ENCODE measurements around the gene AK9.
"Not testable (repeated sequence)": the region's sequence is repeated elsewhere in the genome, so short reads cannot be mapped to it uniquely, and the experiment has no call there.

The AK9 gene

DNA sequence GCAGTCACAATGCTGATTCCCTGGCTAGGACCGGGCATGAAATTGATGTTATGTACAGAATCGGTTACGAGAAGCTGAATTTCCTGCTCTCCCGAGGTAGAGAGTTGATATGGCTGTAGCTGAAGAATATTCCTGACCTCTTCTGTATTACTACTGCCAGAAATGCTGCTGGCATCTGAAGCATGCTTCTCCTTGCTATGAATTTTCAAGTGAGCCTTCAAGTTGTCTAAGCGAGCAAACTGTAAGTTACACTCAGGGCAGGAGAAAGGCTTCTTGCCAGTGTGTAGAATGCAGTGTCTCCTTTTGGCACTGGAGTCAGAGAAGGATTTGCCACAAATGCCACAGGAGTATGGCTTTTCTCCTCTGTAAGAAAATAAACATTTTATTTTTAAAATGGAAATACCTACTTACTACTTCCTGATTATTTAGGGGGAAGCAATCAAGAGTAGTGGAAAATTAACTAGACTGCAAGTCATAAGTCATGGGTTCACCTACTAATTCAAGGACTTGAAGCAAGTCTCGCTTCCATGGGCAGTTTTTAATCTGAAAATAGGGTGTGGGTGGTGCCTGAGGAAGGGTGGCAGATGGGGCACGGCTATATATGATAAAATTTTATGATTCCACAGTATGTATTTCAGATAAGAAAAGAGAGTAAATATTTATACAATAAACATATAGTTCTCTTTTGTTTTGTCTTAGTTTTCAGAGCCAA is 224.6 kb downstream of the AK9 start:
- POLR2A ChIA-PET: interaction anchor here (1.1 to 1.5 kb wide), 2 partner anchors 10 to 14 kb away, joined by 3 to 6 read pairs; partner anchors contain the start of gene MICAL1
- CTCF ChIA-PET: no interaction called here
- no peak for TF ChIP-seq NFRKB (IDR thresholded peaks at IDR 0.05)
- no peak for TF ChIP-seq HDGF (IDR thresholded peaks at IDR 0.05; ENCODE audit: borderline replicate concordance)
- no peak for TF ChIP-seq FOXK2 (IDR thresholded peaks at IDR 0.05)
- no peak for TF ChIP-seq LEF1 (IDR thresholded peaks at IDR 0.05; ENCODE audit: borderline replicate concordance)
- no peak for TF ChIP-seq FOXA1 (IDR thresholded peaks at IDR 0.05)
- no peak for TF ChIP-seq L3MBTL2 (conservative IDR thresholded peaks at IDR 0.05)
- TF ChIP-seq SUZ12 (IDR thresholded peaks at IDR 0.05): no peak
- TF ChIP-seq ELF4 (IDR thresholded peaks at IDR 0.05): no peak
- no peak for TF ChIP-seq BHLHE40 (IDR thresholded peaks at IDR 0.05; ENCODE audit: borderline replicate concordance)
- DNase-seq (ENCODE audit: extremely low spot score): no peak

DNA sequence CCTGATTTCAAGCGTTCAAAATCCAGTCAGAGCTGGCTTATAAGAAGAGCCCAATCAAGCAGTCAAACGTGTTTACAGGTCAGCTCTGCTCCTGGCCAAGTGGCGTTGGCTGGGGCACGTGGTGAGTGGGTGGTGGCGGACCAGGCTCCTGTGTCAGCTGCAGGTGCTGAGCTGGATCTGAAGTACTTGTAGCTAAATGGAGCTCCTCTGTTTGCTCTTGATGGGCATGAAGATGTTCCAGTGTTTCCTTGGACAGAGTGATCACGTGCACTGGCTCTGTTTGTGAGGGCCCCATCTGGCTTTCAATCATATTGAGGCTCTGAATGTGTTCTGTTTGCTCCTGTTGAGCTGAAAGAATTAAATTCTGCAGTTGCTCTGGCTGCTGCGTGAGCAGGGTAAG is 225.2 kb downstream of the AK9 start:
- ChIA-PET CTCF (interaction anchor here (0.6 kb wide), 1 partner anchor 1576 kb away, joined by 7 read pairs; no protein-coding TSS in a partner anchor), POLR2A (interaction anchor here (1.1 to 1.5 kb wide), 2 partner anchors 9 to 14 kb away, joined by 3 to 6 read pairs; partner anchors contain the start of gene MICAL1)
- no peak for TF ChIP-seq HDGF (IDR thresholded peaks at IDR 0.05; ENCODE audit: borderline replicate concordance)
- no peak for TF ChIP-seq ELF4 (IDR thresholded peaks at IDR 0.05)
- TF ChIP-seq NFRKB (IDR thresholded peaks at IDR 0.05): no peak
- TF ChIP-seq ARNT (IDR thresholded peaks at IDR 0.05): no peak
- TF ChIP-seq TARDBP (IDR thresholded peaks at IDR 0.05): no peak
- TF ChIP-seq FOXK2 (IDR thresholded peaks at IDR 0.05): no peak
- no peak for TF ChIP-seq BHLHE40 (IDR thresholded peaks at IDR 0.05; ENCODE audit: borderline replicate concordance)
- TF ChIP-seq SP1 (IDR thresholded peaks at IDR 0.05): no peak
- TF ChIP-seq SUZ12 (IDR thresholded peaks at IDR 0.05): no peak
- no peak for TF ChIP-seq L3MBTL2 (conservative IDR thresholded peaks at IDR 0.05)
- no peak for TF ChIP-seq LEF1 (IDR thresholded peaks at IDR 0.05; ENCODE audit: borderline replicate concordance)
- TF ChIP-seq, protein P1, sequence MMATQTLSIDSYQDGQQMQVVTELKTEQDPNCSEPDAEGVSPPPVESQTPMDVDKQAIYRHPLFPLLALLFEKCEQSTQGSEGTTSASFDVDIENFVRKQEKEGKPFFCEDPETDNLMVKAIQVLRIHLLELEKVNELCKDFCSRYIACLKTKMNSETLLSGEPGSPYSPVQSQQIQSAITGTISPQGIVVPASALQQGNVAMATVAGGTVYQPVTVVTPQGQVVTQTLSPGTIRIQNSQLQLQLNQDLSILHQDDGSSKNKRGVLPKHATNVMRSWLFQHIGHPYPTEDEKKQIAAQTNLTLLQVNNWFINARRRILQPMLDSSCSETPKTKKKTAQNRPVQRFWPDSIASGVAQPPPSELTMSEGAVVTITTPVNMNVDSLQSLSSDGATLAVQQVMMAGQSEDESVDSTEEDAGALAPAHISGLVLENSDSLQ (IDR thresholded peaks at IDR 0.05): no peak
- no peak for TF ChIP-seq ZNF384 (IDR thresholded peaks at IDR 0.05)
- no peak for TF ChIP-seq CTBP1 (IDR thresholded peaks at IDR 0.05; ENCODE audit: borderline replicate concordance)
- no peak for TF ChIP-seq FOXA1 (IDR thresholded peaks at IDR 0.05)
- TF ChIP-seq FOXM1 (IDR thresholded peaks at IDR 0.05; ENCODE audit: borderline replicate concordance): no peak
- DNase-seq (ENCODE audit: extremely low spot score): no peak

DNA sequence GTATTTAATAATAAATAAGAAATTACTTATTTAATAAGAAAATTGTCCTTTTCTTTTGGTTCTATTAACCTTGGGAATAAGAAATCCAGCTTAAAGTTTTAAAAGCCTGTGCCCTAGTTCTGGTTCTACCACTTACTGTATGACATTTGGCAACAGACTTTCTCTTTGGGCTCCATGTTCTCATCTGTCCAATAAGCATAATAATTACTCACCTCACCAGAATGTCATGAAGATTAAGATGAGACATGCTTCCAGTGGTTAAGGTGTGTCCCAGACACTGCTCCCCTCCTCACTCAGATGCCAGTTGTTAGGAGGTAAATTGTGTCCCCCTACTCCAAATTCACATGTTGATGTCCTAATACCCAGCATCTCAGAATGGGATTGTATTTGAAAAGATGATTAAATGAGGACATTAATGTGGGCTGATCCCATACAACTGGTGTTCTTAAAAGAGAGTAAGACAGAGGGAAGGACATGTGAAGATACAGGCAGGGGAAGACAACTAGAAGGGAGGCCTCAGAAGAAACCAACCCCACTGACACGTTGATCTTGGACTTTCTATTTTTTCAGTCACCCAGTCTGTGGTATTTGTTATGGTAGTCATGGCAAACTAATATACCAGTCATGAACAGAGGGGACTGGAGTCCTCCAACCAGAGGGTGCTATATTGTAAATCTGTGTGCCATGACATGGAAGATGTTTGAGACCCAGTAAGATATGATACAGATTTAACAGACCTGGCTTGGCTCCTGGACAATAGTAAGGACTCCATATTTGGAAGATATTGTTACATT is 229.1 kb downstream of the AK9 start:
- TF ChIP-seq ARNT (IDR thresholded peaks at IDR 0.05) (no peak), NFRKB (IDR thresholded peaks at IDR 0.05) (no peak), HDGF (IDR thresholded peaks at IDR 0.05; ENCODE audit: borderline replicate concordance) (no peak), FOXA1 (IDR thresholded peaks at IDR 0.05) (no peak), FOXK2 (IDR thresholded peaks at IDR 0.05) (no peak), BHLHE40 (IDR thresholded peaks at IDR 0.05; ENCODE audit: borderline replicate concordance) (no peak), CTBP1 (IDR thresholded peaks at IDR 0.05; ENCODE audit: borderline replicate concordance) (no peak), FOXM1 (IDR thresholded peaks at IDR 0.05; ENCODE audit: borderline replicate concordance) (no peak), ELF4 (IDR thresholded peaks at IDR 0.05) (no peak), L3MBTL2 (conservative IDR thresholded peaks at IDR 0.05) (no peak), ZNF384 (IDR thresholded peaks at IDR 0.05) (no peak), SP1 (IDR thresholded peaks at IDR 0.05) (no peak)
- TF ChIP-seq, protein P1 (IDR thresholded peaks at IDR 0.05): no peak
- no peak for DNase-seq (ENCODE audit: extremely low spot score)
- CTCF ChIA-PET: no interaction called here
- POLR2A ChIA-PET: no interaction called here

DNA sequence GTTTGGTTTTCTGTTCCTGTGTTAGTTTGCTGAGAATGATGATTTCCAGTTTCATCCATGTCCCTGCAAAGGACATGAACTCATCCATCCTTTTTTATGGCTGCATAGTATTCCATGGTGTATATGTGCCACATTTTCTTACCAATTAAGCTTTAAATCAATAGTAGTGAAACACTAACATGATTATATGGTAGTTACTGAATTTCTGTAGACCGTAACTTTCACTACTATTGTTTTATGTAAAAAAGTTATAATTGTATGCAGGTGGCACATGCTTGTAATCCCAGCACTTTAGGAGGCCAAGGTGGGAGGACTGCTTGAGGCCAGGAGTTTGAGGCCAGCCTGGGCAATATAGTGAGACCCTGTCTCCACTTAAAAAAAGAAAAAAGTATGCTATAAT is 229.8 kb downstream of the AK9 start:
- CTCF ChIA-PET; DNase-seq (ENCODE audit: extremely low spot score): not testable (repeated sequence)
- POLR2A ChIA-PET: interaction anchor here (1.3 kb wide), 1 partner anchor 18 kb away, joined by 4 read pairs; no protein-coding TSS in a partner anchor

DNA sequence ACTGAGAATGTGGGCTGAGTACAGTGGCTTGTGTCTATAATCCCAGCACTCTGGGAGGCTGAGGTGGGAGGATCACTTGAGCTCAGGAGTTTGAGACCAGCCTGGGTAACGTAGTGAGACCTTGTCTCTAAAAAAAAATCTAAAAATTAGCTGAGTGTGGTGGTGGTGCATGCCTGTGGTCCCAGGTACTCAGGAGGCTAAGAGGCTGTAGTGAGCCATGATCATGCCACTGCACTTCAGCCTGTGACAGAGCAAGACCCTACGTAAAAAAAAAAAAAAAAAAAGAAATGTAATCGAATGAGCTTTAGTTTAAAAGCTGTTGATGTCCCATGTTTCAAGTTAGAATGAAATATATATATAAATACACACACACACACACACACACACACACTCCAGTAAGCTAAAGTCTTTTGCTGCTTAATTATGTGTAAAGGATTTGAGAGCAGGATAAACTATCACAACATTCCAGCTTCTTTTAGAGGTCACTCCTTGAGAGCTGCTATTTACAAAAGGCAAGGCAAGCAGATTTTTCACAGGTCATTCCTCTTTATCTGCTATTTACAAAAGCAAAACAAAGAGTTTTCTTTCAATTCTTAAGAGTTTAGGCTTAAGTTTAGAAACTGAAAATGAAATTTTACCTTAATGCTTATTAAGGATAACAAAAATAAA is 230.7 kb downstream of the AK9 start:
- ChIA-PET POLR2A (interaction anchor here (1.3 kb wide), 1 partner anchor 17 kb away, joined by 4 read pairs; no protein-coding TSS in a partner anchor), CTCF (interaction anchor here (0.6 to 1.0 kb wide), 3 partner anchors 18 to 273 kb away, joined by 4 to 6 read pairs (median 4); no protein-coding TSS in a partner anchor)
- TF ChIP-seq L3MBTL2 (conservative IDR thresholded peaks at IDR 0.05): no peak
- no peak for TF ChIP-seq FOXK2 (IDR thresholded peaks at IDR 0.05)
- no peak for TF ChIP-seq SUZ12 (IDR thresholded peaks at IDR 0.05)
- TF ChIP-seq TARDBP (IDR thresholded peaks at IDR 0.05): no peak
- TF ChIP-seq ARNT (IDR thresholded peaks at IDR 0.05): no peak
- TF ChIP-seq, protein P1 (IDR thresholded peaks at IDR 0.05): no peak
- no peak for TF ChIP-seq HDGF (IDR thresholded peaks at IDR 0.05; ENCODE audit: borderline replicate concordance)
- no peak for TF ChIP-seq CTBP1 (IDR thresholded peaks at IDR 0.05; ENCODE audit: borderline replicate concordance)
- TF ChIP-seq LEF1 (IDR thresholded peaks at IDR 0.05; ENCODE audit: borderline replicate concordance): no peak
- TF ChIP-seq ELF4 (IDR thresholded peaks at IDR 0.05): no peak
- no peak for TF ChIP-seq FOXA1 (IDR thresholded peaks at IDR 0.05)
- no peak for TF ChIP-seq SP1 (IDR thresholded peaks at IDR 0.05)
- TF ChIP-seq NFRKB (IDR thresholded peaks at IDR 0.05): no peak
- TF ChIP-seq ZNF384 (IDR thresholded peaks at IDR 0.05): no peak
- no peak for TF ChIP-seq BHLHE40 (IDR thresholded peaks at IDR 0.05; ENCODE audit: borderline replicate concordance)
- no peak for TF ChIP-seq FOXM1 (IDR thresholded peaks at IDR 0.05; ENCODE audit: borderline replicate concordance)

More for the DNA sequence above, 230.7 kb downstream of the AK9 start:
- no peak for DNase-seq (ENCODE audit: extremely low spot score)
